ENCODE results near the gene BABAM2.

DNA sequence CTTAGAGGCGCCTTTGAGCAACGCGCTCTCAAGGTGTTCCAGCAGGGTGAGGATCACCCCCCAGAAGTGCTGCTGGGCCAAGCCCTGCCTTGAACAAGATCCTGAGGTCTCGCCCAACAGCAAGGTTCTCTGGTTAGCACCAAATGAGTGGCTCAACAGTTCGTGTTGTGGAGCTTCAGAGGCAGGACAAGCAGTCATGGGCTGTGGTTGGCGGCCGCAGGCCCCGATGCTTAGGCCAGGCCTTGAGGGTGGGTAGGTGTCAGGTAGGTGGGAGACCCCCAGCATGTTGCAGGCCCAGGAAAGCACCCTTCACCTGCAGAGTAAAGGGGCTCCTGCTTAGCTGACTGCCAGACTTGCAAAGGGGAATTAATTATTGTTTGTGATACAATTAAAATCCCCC is 431.9 kb downstream of the BABAM2 start:
- no peak for TF ChIP-seq CTCF (IDR thresholded peaks at IDR 0.05 in 4 of 5, conservative IDR thresholded peaks at IDR 0.05 in 1 of 5)
- TF ChIP-seq POLR2A (IDR thresholded peaks at IDR 0.05), result no peak

Measured in gastrocnemius medialis (tissue), 4 donors.